PFSK-1 (cell line): Measurements from ENCODE around the gene GSDME.

ENCODE experiments used
- FOXP2 ChIP-seq: optimal IDR thresholded peaks from 2 replicates; pipeline ENCODE3; 2011; ENCODE audit warnings: borderline replicate concordance, control low read depth, inconsistent platforms; ENCODE audit not compliant: insufficient read depth; ENCODE audit errors: extremely low read length, extremely low read depth
- POLR2AphosphoS5 ChIP-seq: IDR thresholded peaks from 2 replicates; pipeline ENCODE4 v1.6.1; 2012; ENCODE audit warnings: low read depth, mild to moderate bottlenecking, control low read depth, low read length, moderate library complexity
- REST ChIP-seq, 2 experiments: IDR thresholded peaks; 2 replicates each; pipeline versions ENCODE4 v1.6.1 to v1.8.0; 2011 to 2012; ENCODE audit warnings: low read depth in 2 of 2, low read length in 2 of 2, control low read depth in 1 of 2, inconsistent platforms in 1 of 2, mild to moderate bottlenecking in 1 of 2, moderate library complexity in 1 of 2; ENCODE audit not compliant: insufficient read depth in 1 of 2
- SIN3A ChIP-seq: IDR thresholded peaks from 2 replicates; pipeline ENCODE4 v1.6.1; 2012; ENCODE audit warnings: mild to moderate bottlenecking, low read length, moderate library complexity, borderline replicate concordance; ENCODE audit not compliant: insufficient read depth
- TAF1 ChIP-seq: IDR thresholded peaks from 2 replicates; pipeline ENCODE4 v1.6.1; 2012; ENCODE audit warnings: low read length, control low read depth, borderline replicate concordance; ENCODE audit not compliant: insufficient read depth

GSDME gene

DNA sequence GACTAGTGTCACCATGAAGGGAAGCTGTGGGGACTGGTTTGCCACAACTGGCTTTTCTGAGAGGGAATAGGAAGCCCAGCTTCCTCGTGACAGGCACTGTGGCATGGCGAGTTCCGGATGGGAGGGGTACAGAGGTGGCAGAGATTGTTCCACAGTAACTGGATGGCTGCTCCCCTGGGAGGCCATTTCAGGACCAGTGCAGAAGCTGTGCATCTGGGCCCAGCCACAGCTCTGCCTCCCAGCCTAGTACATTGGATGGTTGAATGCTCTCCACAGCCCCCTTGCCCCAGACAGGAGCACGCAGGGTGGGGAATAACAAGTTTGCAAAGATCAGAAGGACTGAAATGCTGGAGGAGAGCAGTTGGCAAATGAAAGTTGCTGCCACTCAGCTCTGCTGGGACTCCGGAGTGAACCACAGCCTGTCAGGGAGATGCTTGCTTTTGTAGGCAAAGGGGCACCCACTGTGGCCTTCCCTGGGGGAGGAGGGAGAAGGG lies 51.8 kb downstream of the GSDME start:
- no peak for TF ChIP-seq SIN3A

DNA sequence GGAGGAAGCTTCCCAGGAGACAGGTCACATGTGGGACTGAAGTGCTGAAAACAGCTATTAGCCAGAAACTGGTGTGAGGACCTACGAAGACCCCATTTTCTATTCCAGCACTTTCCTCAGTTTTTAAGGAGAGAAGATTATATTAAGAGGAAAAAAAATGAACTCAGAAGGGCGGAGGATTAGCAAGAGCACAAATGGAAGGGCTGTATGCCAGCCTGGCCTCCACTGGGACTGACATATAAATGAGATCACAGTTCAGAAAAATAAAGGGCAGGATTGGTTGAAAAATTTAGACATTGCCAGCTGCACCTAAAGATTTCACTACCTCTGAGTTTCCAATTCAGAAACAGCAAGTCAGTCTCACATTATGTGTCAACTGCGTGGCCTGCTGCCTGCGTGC lies 53.0 kb downstream of the GSDME start:
- TF ChIP-seq FOXP2 (no peak), POLR2AphosphoS5 (no peak), REST (IDR thresholded peaks at IDR 0.05; ENCODE audit: insufficient read depth in 1 of 2, low read depth in 2 of 2, low read length in 2 of 2) (no peak), SIN3A (no peak), TAF1 (no peak)

GRCh38 chr7:24703296-24703695 lies 54.0 kb downstream of the GSDME start:
- no peak for TF ChIP-seq POLR2AphosphoS5
- TF ChIP-seq TAF1: no peak
- TF ChIP-seq FOXP2: no peak
- no peak for TF ChIP-seq SIN3A
- TF ChIP-seq REST (IDR thresholded peaks at IDR 0.05; ENCODE audit: insufficient read depth in 1 of 2, low read depth in 2 of 2, low read length in 2 of 2): no peak

DNA sequence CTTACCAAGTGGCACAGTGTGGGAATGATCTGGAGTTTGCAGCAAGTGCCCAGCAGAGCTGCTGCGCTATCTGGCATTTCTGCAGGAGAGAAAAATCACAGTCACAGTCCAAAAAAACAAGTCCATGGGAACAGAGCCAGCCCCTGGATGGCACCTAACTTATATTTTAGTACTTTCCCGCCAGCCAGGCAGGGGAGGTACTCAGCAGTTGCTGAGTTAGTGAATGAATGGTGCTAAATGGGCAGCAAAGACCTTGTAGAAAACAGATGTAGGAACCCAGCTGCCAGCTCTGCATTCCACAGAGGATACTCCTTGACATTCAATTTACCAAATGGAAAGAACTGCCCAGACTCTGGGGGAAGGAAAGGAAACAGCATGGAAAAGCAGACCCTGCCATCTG lies 54.5 kb downstream of the GSDME start:
- TF ChIP-seq SIN3A: no peak
- TF ChIP-seq REST (IDR thresholded peaks at IDR 0.05; ENCODE audit: insufficient read depth in 1 of 2, low read depth in 2 of 2, low read length in 2 of 2): no peak
- TF ChIP-seq POLR2AphosphoS5: no peak
- no peak for TF ChIP-seq FOXP2
- no peak for TF ChIP-seq TAF1

GRCh38 chr7:24701261-24702235 lies 55.7 kb downstream of the GSDME start:
- TF ChIP-seq POLR2AphosphoS5 (no peak), TAF1 (no peak), SIN3A (no peak), REST (IDR thresholded peaks at IDR 0.05; ENCODE audit: insufficient read depth in 1 of 2, low read depth in 2 of 2, low read length in 2 of 2) (no peak), FOXP2 (no peak)
